ENCODE measurements around the gene QSOX1.

QSOX1 gene

GRCh38 chr1:180168786-180169639, 14.3 kb downstream of the QSOX1 start:
- Mint-ChIP-seq H3K27ac (no peak overlapping the region), H3K9me3 (no peaks in the 10 kb centered on the region), H3K4me1 (ENCODE audit: low read depth) (peaks cover 60% of the 10 kb centered on the region), H3K27me3 (no peaks in the 10 kb centered on the region), H3K4me3 (no peak overlapping the region), H3K36me3 (ENCODE audit: low read depth) (peaks cover 94% of the 10 kb centered on the region)
- intact Hi-C loops (cut with micrococcal nuclease): no loop called here

GRCh38 chr1:180169640-180170195, 15.0 kb downstream of the QSOX1 start:
- Mint-ChIP-seq H3K36me3 (ENCODE audit: low read depth) (peaks cover 94% of the 10 kb centered on the region), H3K27ac (no peak overlapping the region), H3K9me3 (no peaks in the 10 kb centered on the region), H3K27me3 (no peaks in the 10 kb centered on the region), H3K4me3 (no peak overlapping the region), H3K4me1 (ENCODE audit: low read depth) (peaks cover 53% of the 10 kb centered on the region)
- intact Hi-C loops (cut with micrococcal nuclease): no loop called here

- intact Hi-C loops (cut with micrococcal nuclease): no loop called here
- Mint-ChIP-seq H3K36me3 (ENCODE audit: low read depth) (peaks cover 94% of the 10 kb centered on the region), H3K9me3 (no peaks in the 10 kb centered on the region), H3K4me3 (no peak overlapping the region), H3K27ac (no peak overlapping the region), H3K27me3 (no peaks in the 10 kb centered on the region), H3K4me1 (ENCODE audit: low read depth) (peaks cover 44% of the 10 kb centered on the region)
Observed at GRCh38 chr1:180170546-180171151, 16.0 kb downstream of the QSOX1 start.

GRCh38 chr1:180171691-180172090, 17.0 kb downstream of the QSOX1 start:
- Mint-ChIP-seq H3K27ac (no peak overlapping the region), H3K27me3 (no peaks in the 10 kb centered on the region), H3K36me3 (ENCODE audit: low read depth) (peaks cover 94% of the 10 kb centered on the region), H3K4me3 (no peak overlapping the region), H3K4me1 (ENCODE audit: low read depth) (peaks cover 33% of the 10 kb centered on the region), H3K9me3 (no peaks in the 10 kb centered on the region)
- intact Hi-C loops (cut with micrococcal nuclease): no loop called here

GRCh38 chr1:180173451-180173850, 18.8 kb downstream of the QSOX1 start:
- no peak overlapping the region for H3K4me3 Mint-ChIP-seq
- H3K4me1 Mint-ChIP-seq (ENCODE audit: low read depth): peaks cover 26% of the 10 kb centered on the region
- no peaks in the 10 kb centered on the region for H3K27me3 Mint-ChIP-seq
- intact Hi-C loops (cut with micrococcal nuclease): no loop called here
- no peak overlapping the region for H3K27ac Mint-ChIP-seq
- peaks cover 94% of the 10 kb centered on the region for H3K36me3 Mint-ChIP-seq (ENCODE audit: low read depth)
- no peaks in the 10 kb centered on the region for H3K9me3 Mint-ChIP-seq

GRCh38 chr1:180173952-180174351, 19.3 kb downstream of the QSOX1 start:
- Mint-ChIP-seq H3K4me1 (ENCODE audit: low read depth) (peaks cover 26% of the 10 kb centered on the region), H3K4me3 (no peak overlapping the region), H3K27me3 (no peaks in the 10 kb centered on the region), H3K27ac (no peak overlapping the region), H3K9me3 (no peaks in the 10 kb centered on the region), H3K36me3 (ENCODE audit: low read depth) (peaks cover 94% of the 10 kb centered on the region)
- intact Hi-C loops (cut with micrococcal nuclease): no loop called here

GRCh38 chr1:180175291-180175690, 20.6 kb downstream of the QSOX1 start:
- no peak overlapping the region for H3K27ac Mint-ChIP-seq
- no peaks in the 10 kb centered on the region for H3K27me3 Mint-ChIP-seq
- H3K4me1 Mint-ChIP-seq (ENCODE audit: low read depth): peaks cover 18% of the 10 kb centered on the region
- H3K4me3 Mint-ChIP-seq: no peak overlapping the region
- peaks cover 94% of the 10 kb centered on the region for H3K36me3 Mint-ChIP-seq (ENCODE audit: low read depth)
- intact Hi-C loops (cut with micrococcal nuclease): loop anchor here (5.0 kb wide), 1 partner anchor 78 kb away; no protein-coding TSS in a partner anchor
- no peaks in the 10 kb centered on the region for H3K9me3 Mint-ChIP-seq

GRCh38 chr1:180175806-180176205, 21.1 kb downstream of the QSOX1 start:
- intact Hi-C loops (cut with micrococcal nuclease): loop anchor here (5.0 kb wide), 1 partner anchor 79 kb away; no protein-coding TSS in a partner anchor
- no peaks in the 10 kb centered on the region for H3K9me3 Mint-ChIP-seq
- H3K4me3 Mint-ChIP-seq: no peak overlapping the region
- H3K27me3 Mint-ChIP-seq: no peaks in the 10 kb centered on the region
- H3K4me1 Mint-ChIP-seq (ENCODE audit: low read depth): peaks cover 14% of the 10 kb centered on the region
- peaks cover 91% of the 10 kb centered on the region for H3K36me3 Mint-ChIP-seq (ENCODE audit: low read depth)
- H3K27ac Mint-ChIP-seq: no peak overlapping the region

GRCh38 chr1:180176965-180177364, 22.3 kb downstream of the QSOX1 start:
- no peaks in the 10 kb centered on the region for H3K9me3 Mint-ChIP-seq
- H3K36me3 Mint-ChIP-seq (ENCODE audit: low read depth): peaks cover 90% of the 10 kb centered on the region
- no peaks in the 10 kb centered on the region for H3K27me3 Mint-ChIP-seq
- H3K27ac Mint-ChIP-seq: no peak overlapping the region
- intact Hi-C loops (cut with micrococcal nuclease): loop anchor here (5.0 kb wide), 1 partner anchor 80 kb away; no protein-coding TSS in a partner anchor
- peaks cover 3% of the 10 kb centered on the region for H3K4me1 Mint-ChIP-seq (ENCODE audit: low read depth)
- no peak overlapping the region for H3K4me3 Mint-ChIP-seq

- Mint-ChIP-seq H3K9me3 (no peaks in the 10 kb centered on the region), H3K27ac (no peak overlapping the region), H3K36me3 (ENCODE audit: low read depth) (peaks cover 95% of the 10 kb centered on the region), H3K4me3 (no peak overlapping the region), H3K27me3 (no peaks in the 10 kb centered on the region), H3K4me1 (ENCODE audit: low read depth) (no peaks in the 10 kb centered on the region)
- intact Hi-C loops (cut with micrococcal nuclease): loop anchor here (5.0 kb wide), 1 partner anchor 81 kb away; no protein-coding TSS in a partner anchor
Observed at GRCh38 chr1:180177931-180178330, 23.3 kb downstream of the QSOX1 start.

GRCh38 chr1:180178511-180179161, 24.0 kb downstream of the QSOX1 start:
- H3K4me1 Mint-ChIP-seq (ENCODE audit: low read depth): no peaks in the 10 kb centered on the region
- no peak overlapping the region for H3K4me3 Mint-ChIP-seq
- peaks cover 97% of the 10 kb centered on the region for H3K36me3 Mint-ChIP-seq (ENCODE audit: low read depth)
- H3K9me3 Mint-ChIP-seq: no peaks in the 10 kb centered on the region
- intact Hi-C loops (cut with micrococcal nuclease): loop anchor here (5.0 kb wide), 1 partner anchor 81 kb away; no protein-coding TSS in a partner anchor
- H3K27me3 Mint-ChIP-seq: no peaks in the 10 kb centered on the region
- H3K27ac Mint-ChIP-seq: no peak overlapping the region

- H3K36me3 Mint-ChIP-seq (ENCODE audit: low read depth): peaks cover 97% of the 10 kb centered on the region
- no peaks in the 10 kb centered on the region for H3K4me1 Mint-ChIP-seq (ENCODE audit: low read depth)
- no peak overlapping the region for H3K4me3 Mint-ChIP-seq
- no peak overlapping the region for H3K27ac Mint-ChIP-seq
- intact Hi-C loops (cut with micrococcal nuclease): loop anchor here (5.0 kb wide), 1 partner anchor 82 kb away; no protein-coding TSS in a partner anchor
- H3K9me3 Mint-ChIP-seq: no peaks in the 10 kb centered on the region
- no peaks in the 10 kb centered on the region for H3K27me3 Mint-ChIP-seq
Observed at GRCh38 chr1:180179162-180179957, 24.7 kb downstream of the QSOX1 start.

GRCh38 chr1:180181048-180181447, 26.4 kb downstream of the QSOX1 start:
- H3K27ac Mint-ChIP-seq: no peak overlapping the region
- H3K9me3 Mint-ChIP-seq: no peaks in the 10 kb centered on the region
- intact Hi-C loops (cut with micrococcal nuclease): no loop called here
- H3K4me1 Mint-ChIP-seq (ENCODE audit: low read depth): no peaks in the 10 kb centered on the region
- H3K36me3 Mint-ChIP-seq (ENCODE audit: low read depth): peaks cover 97% of the 10 kb centered on the region
- no peak overlapping the region for H3K4me3 Mint-ChIP-seq
- H3K27me3 Mint-ChIP-seq: no peaks in the 10 kb centered on the region

Measured in dendritic cell treated with granulocyte-macrophage colony-stimulating factor and Interleukin-4, amounts not matched to agents 40 ng/mL and 50 ng/mL, for 4 days (primary cell).